OCI-LY7 (cell line): ENCODE measurements around the gene LRG1. TPM values are rescaled to one million over a fixed set of nuclear protein-coding genes. Genes with fewer than 3 reads are reported as not detected.
"Not testable (repeated sequence)": the region's sequence is repeated elsewhere in the genome, so short reads cannot be mapped to it uniquely, and the experiment has no call there.

Source experiments
- BruUV-seq: library from RNA; stranded (reverse); fragments of 400-500 nt; replicated peaks from 2 replicates; lab custom pipeline; 2021; lab: Mats Ljungman, UMichigan
- CTCF ChIA-PET: fragments of 300-600 bp; sonication (Branson Sonifier 250); formaldehyde crosslinking; loops from one replicate; lab custom pipeline; 2022; ENCODE audit warnings: antibody characterized with exemption; ENCODE audit not compliant: unreplicated experiment; lab: Charles Lee
- POLR2A ChIA-PET: fragments of 300-600 bp; sonication (Branson Sonifier 250); formaldehyde crosslinking; loops from one replicate; lab custom pipeline; 2022; ENCODE audit warnings: antibody characterized with exemption; lab: Charles Lee
- DNase-seq: peaks from one replicate; pipeline ENCODE4 v3.0.0-alpha.2; 2015; ENCODE audit warnings: low spot score
- H2AFZ ChIP-seq: fragments of 200-600 bp; sonication (generic), shearing (Covaris generic); 2 replicates; pipeline ENCODE4 v1.6.1; 2014; ENCODE audit warnings: mild to moderate bottlenecking, antibody characterized with exemption, low read length, moderate library complexity
- H3K27ac ChIP-seq: fragments of 200-600 bp; sonication (generic); 2 replicates; pipeline ENCODE4 v1.5.1; 2014; ENCODE audit warnings: mixed run types, low read depth, mild to moderate bottlenecking, moderate library complexity, low read length, inconsistent platforms; ENCODE audit not compliant: poor library complexity, severe bottlenecking
- H3K36me3 ChIP-seq: fragments of 200-600 bp; sonication (generic); 2 replicates; pipeline ENCODE4 v1.6.1; 2014; ENCODE audit warnings: mild to moderate bottlenecking, antibody characterized with exemption, low read length, moderate library complexity, mixed read lengths; ENCODE audit not compliant: insufficient read depth
- H3K4me1 ChIP-seq: fragments of 200-600 bp; sonication (generic); 2 replicates; pipeline ENCODE4 v1.5.1; 2014; ENCODE audit warnings: mild to moderate bottlenecking, low read length; ENCODE audit not compliant: insufficient read depth, poor library complexity, severe bottlenecking
- H3K4me2 ChIP-seq: fragments of 200-600 bp; sonication (generic); 2 replicates; pipeline ENCODE4 v1.6.1; 2014; ENCODE audit warnings: mild to moderate bottlenecking, low read length
- H3K4me3 ChIP-seq: fragments of 200-600 bp; sonication (generic); 2 replicates; pipeline ENCODE4 v1.5.1; 2014; ENCODE audit warnings: mild to moderate bottlenecking, low read depth, low read length; ENCODE audit not compliant: poor library complexity, severe bottlenecking
- H3K79me2 ChIP-seq: fragments of 200-600 bp; sonication (generic); 2 replicates; pipeline ENCODE4 v1.6.1; 2016; ENCODE audit warnings: low read depth, mild to moderate bottlenecking, low read length, moderate library complexity, mixed read lengths; ENCODE audit not compliant: insufficient read depth
- H3K9me2 ChIP-seq: fragments of 200-600 bp; sonication (generic); 2 replicates; pipeline ENCODE4 v1.6.1; 2016; ENCODE audit warnings: mild to moderate bottlenecking, low read length, mixed read lengths; ENCODE audit not compliant: insufficient read depth
- H3K9me3 ChIP-seq: fragments of 200-600 bp; sonication (generic); 2 replicates; pipeline ENCODE4 v1.6.1; 2014; ENCODE audit warnings: mild to moderate bottlenecking, mixed run types, low read length, mixed read lengths
- H4K20me1 ChIP-seq: fragments of 200-600 bp; sonication (generic); 2 replicates; pipeline ENCODE4 v1.6.1; 2014; ENCODE audit warnings: mild to moderate bottlenecking, antibody characterized with exemption, low read length, moderate library complexity, mixed read lengths; ENCODE audit not compliant: insufficient read depth
- EZH2phosphoT487 ChIP-seq: fragments of 200-600 bp; sonication (generic); IDR thresholded peaks from 2 replicates; pipeline ENCODE4 v1.6.1; 2018; ENCODE audit warnings: low read depth, borderline replicate concordance, mild to moderate bottlenecking, mixed run types, antibody characterized with exemption, low read length, moderate library complexity, mixed read lengths
- intact Hi-C: fragments of 100-400 bp; cut with micrococcal nuclease; formaldehyde crosslinking; loops from one replicate; pipeline ENCODE4 v1.10.0; 2022; ENCODE audit not compliant: unreplicated experiment
- total RNA-seq, 2 experiments: library from RNA; depleted of rRNA in 1 of 2; stranded (reverse); fragments of >200 nt in 1 of 2; shearing (Covaris generic) in 1 of 2; gene quantifications; 2 replicates each; pipeline ENCODE4 v1.2.3, GENCODE V29; 2014 to 2022
- TF ChIP-seq, protein P1 (sequence below): fragments of 200-600 bp; sonication (generic); conservative IDR thresholded peaks from 2 replicates; pipeline ENCODE4 v1.5.1; 2014; ENCODE audit warnings: mild to moderate bottlenecking, antibody characterized with exemption, low read length, moderate library complexity, mixed read lengths

Gene LRG1
- total RNA-seq, 2 experiments from 2014 or later: 1.6 to 1.9 TPM

DNA sequence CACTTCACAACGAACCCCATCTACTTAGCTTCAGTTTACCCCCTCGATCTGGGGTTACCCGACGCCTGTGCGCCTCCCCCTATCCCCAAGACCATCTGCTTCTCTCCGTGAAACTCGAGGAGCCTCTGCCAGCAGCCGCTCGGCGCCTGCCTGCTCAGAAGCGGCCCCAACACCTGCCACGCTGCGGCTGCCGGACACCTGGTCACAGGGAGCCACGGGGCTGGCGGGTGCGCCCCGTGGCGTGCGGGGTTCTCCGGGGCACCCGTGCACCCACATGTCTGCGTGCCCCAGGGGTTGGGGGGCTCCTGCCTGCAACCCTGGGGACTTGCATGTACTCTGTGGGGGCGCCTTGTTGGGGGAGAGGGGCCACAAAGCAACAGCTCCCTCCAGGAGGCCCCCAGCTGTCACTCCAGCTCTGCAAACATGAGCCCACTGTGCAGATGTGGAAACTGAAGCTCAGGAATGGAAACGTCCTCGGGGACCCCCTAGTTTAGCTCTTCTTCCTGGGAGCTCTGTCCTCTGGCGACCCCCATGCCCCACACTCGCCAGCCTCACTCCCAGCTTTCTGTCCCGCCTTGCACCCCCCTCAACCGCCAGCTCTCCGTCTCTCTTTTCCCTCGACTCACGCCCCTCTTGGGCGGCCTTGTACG lies 26.7 kb upstream of the LRG1 start:
- no peaks in the 10 kb centered on the region for H3K36me3 ChIP-seq
- no peak for DNase-seq
- CTCF ChIA-PET: interaction anchor here (0.9 to 1.0 kb wide), 2 partner anchors 19 to 70 kb away, joined by 3 read pairs; no protein-coding TSS in a partner anchor
- H3K27ac ChIP-seq: no peak overlapping the region
- no TSS peak for BruUV-seq
- H3K4me3 ChIP-seq: no peak overlapping the region
- H3K4me2 ChIP-seq: no peak overlapping the region
- TF ChIP-seq, protein P1, sequence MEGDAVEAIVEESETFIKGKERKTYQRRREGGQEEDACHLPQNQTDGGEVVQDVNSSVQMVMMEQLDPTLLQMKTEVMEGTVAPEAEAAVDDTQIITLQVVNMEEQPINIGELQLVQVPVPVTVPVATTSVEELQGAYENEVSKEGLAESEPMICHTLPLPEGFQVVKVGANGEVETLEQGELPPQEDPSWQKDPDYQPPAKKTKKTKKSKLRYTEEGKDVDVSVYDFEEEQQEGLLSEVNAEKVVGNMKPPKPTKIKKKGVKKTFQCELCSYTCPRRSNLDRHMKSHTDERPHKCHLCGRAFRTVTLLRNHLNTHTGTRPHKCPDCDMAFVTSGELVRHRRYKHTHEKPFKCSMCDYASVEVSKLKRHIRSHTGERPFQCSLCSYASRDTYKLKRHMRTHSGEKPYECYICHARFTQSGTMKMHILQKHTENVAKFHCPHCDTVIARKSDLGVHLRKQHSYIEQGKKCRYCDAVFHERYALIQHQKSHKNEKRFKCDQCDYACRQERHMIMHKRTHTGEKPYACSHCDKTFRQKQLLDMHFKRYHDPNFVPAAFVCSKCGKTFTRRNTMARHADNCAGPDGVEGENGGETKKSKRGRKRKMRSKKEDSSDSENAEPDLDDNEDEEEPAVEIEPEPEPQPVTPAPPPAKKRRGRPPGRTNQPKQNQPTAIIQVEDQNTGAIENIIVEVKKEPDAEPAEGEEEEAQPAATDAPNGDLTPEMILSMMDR: no peak
- TF ChIP-seq EZH2phosphoT487: no peak
- H3K79me2 ChIP-seq: no peaks in the 10 kb centered on the region
- no peak overlapping the region for H2AFZ ChIP-seq
- POLR2A ChIA-PET: no interaction called here
- no peaks in the 10 kb centered on the region for H3K9me2 ChIP-seq
- H3K4me1 ChIP-seq: no peaks in the 10 kb centered on the region
- intact Hi-C loops: loop anchor here (2.0 kb wide), 1 partner anchor 70 kb away; no protein-coding TSS in a partner anchor
- no peaks in the 10 kb centered on the region for H4K20me1 ChIP-seq
- H3K9me3 ChIP-seq: no peaks in the 10 kb centered on the region

DNA sequence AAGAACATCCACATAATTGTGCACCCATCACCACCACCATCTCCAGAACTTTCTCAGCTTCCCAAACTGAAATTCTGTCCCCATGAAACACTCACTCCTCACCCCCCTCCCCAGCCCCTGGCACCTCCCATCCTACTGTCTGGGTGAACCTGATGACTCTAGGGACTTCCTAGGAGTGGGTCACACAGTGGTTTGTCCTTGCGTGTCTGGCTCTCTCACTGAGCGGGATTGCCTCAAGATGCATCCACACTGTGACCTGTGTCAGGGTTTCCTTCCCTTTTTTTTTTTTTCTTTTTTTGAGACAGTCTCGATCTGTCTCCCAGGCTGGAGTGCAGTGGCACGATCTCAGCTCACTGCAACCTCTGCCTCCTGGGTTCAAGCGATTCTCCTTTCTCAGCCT lies 23.7 kb upstream of the LRG1 start:
- CTCF ChIA-PET, H4K20me1 ChIP-seq, DNase-seq, H3K36me3 ChIP-seq, H3K79me2 ChIP-seq, H3K9me2 ChIP-seq, BruUV-seq, intact Hi-C loops, H3K4me3 ChIP-seq, H3K27ac ChIP-seq, H2AFZ ChIP-seq, H3K9me3 ChIP-seq, POLR2A ChIA-PET, H3K4me2 ChIP-seq, H3K4me1 ChIP-seq: not testable (repeated sequence)

DNA sequence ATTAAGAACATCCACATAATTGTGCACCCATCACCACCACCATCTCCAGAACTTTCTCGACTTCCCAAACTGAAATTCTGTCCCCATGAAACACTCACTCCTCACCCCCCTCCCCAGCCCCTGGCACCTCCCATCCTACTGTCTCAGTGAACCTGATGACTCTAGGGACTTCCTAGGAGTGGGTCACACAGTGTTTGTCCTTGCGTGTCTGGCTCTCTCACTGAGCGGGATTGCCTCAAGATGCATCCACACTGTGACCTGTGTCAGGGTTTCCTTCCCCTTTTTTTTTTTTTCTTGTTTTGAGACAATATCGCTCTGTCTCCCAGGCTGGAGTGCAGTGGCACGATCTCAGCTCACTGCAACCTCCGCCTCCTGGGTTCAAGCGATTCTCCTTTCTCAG lies 22.2 kb upstream of the LRG1 start:
- H3K4me2 ChIP-seq, H3K79me2 ChIP-seq, CTCF ChIA-PET, BruUV-seq, H3K27ac ChIP-seq, H3K4me1 ChIP-seq, H3K4me3 ChIP-seq, H3K36me3 ChIP-seq, H2AFZ ChIP-seq, H3K9me3 ChIP-seq, POLR2A ChIA-PET, H4K20me1 ChIP-seq, intact Hi-C loops, H3K9me2 ChIP-seq, DNase-seq: not testable (repeated sequence)
